Measurements from ENCODE around the gene PEX7. TPM values are rescaled to one million over a fixed set of nuclear protein-coding genes. Genes with fewer than 3 reads are reported as not detected.

Gene PEX7
- 10 to 100 TPM in 1 of 2 donors, 1 to 10 TPM in 1; 8.9 to 17.9 TPM for total RNA-seq

GRCh38 chr6:136822376-136823127 is at the start of gene PEX7:
PEX7 (plus strand) TSS chr6:136822592; CDS start chr6:136822666, 74 bp downstream.
- peak within 1 kb of the TSS; percentile 95 to 98 (median 98) for H3K27ac ChIP-seq
- H3K4me1 ChIP-seq: peaks cover 36% of the 10 kb centered on the region
- WGBS, 2 donors: 0% methylated on average over 7 to 65 of the region's 78 CpGs
- no peaks in the 10 kb centered on the region for H3K9me3 ChIP-seq
- H3K36me3 ChIP-seq (replicated peaks in 1 of 2; ENCODE audit: insufficient read depth in 1 of 2, low read depth in 2 of 2): no peaks in the 10 kb centered on the region
- peak; percentile 80 to 94 (median 84) for TF ChIP-seq POLR2A (IDR thresholded peaks at IDR 0.05)
- TF ChIP-seq CTCF (IDR thresholded peaks at IDR 0.05): peak; percentile 37 to 81 (median 73)
- peak within 1 kb of the TSS; percentile 34 to 45 for H3K4me3 ChIP-seq
- DNase-seq (peak; percentile 91 to 95 (median 94)), ATAC-seq (peak; percentile 93)
- H3K27me3 ChIP-seq: no peaks in the 10 kb centered on the region
- intact Hi-C loops (cut with DNase I): no loop called here

GRCh38 chr6:136772685-136773472 is 49.5 kb upstream of the PEX7 start:
- no peaks in the 10 kb centered on the region for H3K27me3 ChIP-seq
- H3K4me1 ChIP-seq: peaks cover 64% of the 10 kb centered on the region
- H3K9me3 ChIP-seq: no peaks in the 10 kb centered on the region
- no peaks in the 10 kb centered on the region for H3K36me3 ChIP-seq (replicated peaks in 1 of 2; ENCODE audit: insufficient read depth in 1 of 2, low read depth in 2 of 2)
- WGBS, 2 donors: 53 to 61% methylated on average over 6 of the region's 6 CpGs
- H3K27ac ChIP-seq: peak overlapping the region; percentile 72 to 81 (median 80)
- DNase-seq: peak; percentile 78 to 90 (median 88)
- TF ChIP-seq POLR2A (IDR thresholded peaks at IDR 0.05) (peak in 2 of 3 donors; percentile 12 to 42), CTCF (IDR thresholded peaks at IDR 0.05) (no peak)
- H3K4me3 ChIP-seq: no peak overlapping the region
- peak; percentile 96 for ATAC-seq
- intact Hi-C loops (cut with DNase I): no loop called here

- ATAC-seq: no peak
- Histone ChIP-seq H3K4me1 (peaks cover 58% of the 10 kb centered on the region), H3K4me3 (no peak overlapping the region), H3K9me3 (no peaks in the 10 kb centered on the region), H3K36me3 (replicated peaks in 1 of 2; ENCODE audit: insufficient read depth in 1 of 2, low read depth in 2 of 2) (no peaks in the 10 kb centered on the region), H3K27ac (peak overlapping the region; percentile 72 to 81 (median 80)), H3K27me3 (no peaks in the 10 kb centered on the region)
- intact Hi-C loops (cut with DNase I): no loop called here
- DNase-seq: no peak
- WGBS, 2 donors: 71 to 85% methylated on average over 4 of the region's 4 CpGs
- TF ChIP-seq CTCF (IDR thresholded peaks at IDR 0.05): no peak
- no peak for TF ChIP-seq POLR2A (IDR thresholded peaks at IDR 0.05)
Observed at GRCh38 chr6:136773473-136773796, 49.0 kb upstream of the PEX7 start.

GRCh38 chr6:136774228-136775041 is 48.0 kb upstream of the PEX7 start:
- TF ChIP-seq POLR2A (IDR thresholded peaks at IDR 0.05) (no peak), CTCF (IDR thresholded peaks at IDR 0.05) (no peak)
- Histone ChIP-seq H3K9me3 (no peaks in the 10 kb centered on the region), H3K4me3 (no peak overlapping the region), H3K36me3 (replicated peaks in 1 of 2; ENCODE audit: insufficient read depth in 1 of 2, low read depth in 2 of 2) (no peaks in the 10 kb centered on the region), H3K27me3 (no peaks in the 10 kb centered on the region), H3K4me1 (peaks cover 54% of the 10 kb centered on the region), H3K27ac (peak overlapping the region; percentile 12 to 81 (median 80))
- 68% methylated on average over 6 of the region's 6 CpGs for WGBS, 2 donors
- peak; percentile 38 for ATAC-seq
- DNase-seq: no peak
- intact Hi-C loops (cut with DNase I): no loop called here
